ENCODE data around the gene CACNB4.
"Not testable (repeated sequence)": the region's sequence is repeated elsewhere in the genome, so short reads cannot be mapped to it uniquely, and the experiment has no call there.

Gene CACNB4

DNA sequence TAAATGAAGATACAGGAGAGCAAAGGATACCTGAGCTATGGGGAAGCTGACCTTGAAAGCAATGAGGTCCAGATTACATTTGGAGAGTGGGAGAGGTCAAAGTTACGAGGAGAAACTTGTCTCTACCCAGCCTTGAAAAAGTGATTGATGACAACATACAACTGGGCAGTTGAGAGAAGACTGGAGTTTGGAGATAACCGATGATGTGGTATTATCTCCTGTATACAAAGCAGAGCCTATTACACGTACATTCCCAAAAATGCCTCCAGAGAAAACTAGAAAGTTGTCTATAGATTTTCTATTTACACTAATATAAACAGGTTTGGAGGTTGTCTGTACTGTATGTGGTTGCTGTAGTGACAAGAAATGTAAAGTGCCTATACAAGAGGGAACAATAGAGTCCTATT lies 299.0 kb downstream of the CACNB4 start:
- Mint-ChIP-seq H3K4me3 (no peak overlapping the region), H3K27ac (no peak overlapping the region), H3K27me3 (no peaks in the 10 kb centered on the region), H3K4me1 (peaks cover 0 to 6% of the 10 kb centered on the region in 2 donors), H3K36me3 (peaks cover 15 to 25% of the 10 kb centered on the region in 2 donors), H3K9me3 (no peaks in the 10 kb centered on the region)
- DNase-seq: no peak
- no peak for ATAC-seq (replicated peaks)

DNA sequence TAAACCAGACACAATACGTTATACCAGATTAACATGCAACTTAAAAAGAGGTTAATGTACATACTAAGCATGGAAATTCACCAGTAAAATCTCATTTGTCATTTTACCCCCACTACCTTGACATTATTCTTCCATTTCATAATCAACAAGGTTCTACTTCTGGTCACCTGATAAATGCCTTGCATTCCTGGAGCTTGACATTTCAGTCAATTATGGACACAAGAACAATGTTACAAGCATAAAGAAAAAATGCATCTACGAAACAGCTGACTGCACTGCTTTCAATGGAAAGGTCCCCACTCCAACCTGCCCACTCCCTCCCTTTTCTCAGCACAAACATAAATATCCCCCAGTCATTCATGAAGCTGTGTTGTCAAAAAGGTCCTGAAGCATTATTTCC lies 302.1 kb downstream of the CACNB4 start:
- Mint-ChIP-seq H3K36me3 (peaks cover 19 to 24% of the 10 kb centered on the region in 2 donors), H3K4me3 (no peak overlapping the region), H3K9me3 (no peaks in the 10 kb centered on the region), H3K4me1 (peaks cover 0 to 12% of the 10 kb centered on the region in 2 donors), H3K27me3 (no peaks in the 10 kb centered on the region), H3K27ac (no peak overlapping the region)
- ATAC-seq (replicated peaks): no peak
- no peak for DNase-seq

DNA sequence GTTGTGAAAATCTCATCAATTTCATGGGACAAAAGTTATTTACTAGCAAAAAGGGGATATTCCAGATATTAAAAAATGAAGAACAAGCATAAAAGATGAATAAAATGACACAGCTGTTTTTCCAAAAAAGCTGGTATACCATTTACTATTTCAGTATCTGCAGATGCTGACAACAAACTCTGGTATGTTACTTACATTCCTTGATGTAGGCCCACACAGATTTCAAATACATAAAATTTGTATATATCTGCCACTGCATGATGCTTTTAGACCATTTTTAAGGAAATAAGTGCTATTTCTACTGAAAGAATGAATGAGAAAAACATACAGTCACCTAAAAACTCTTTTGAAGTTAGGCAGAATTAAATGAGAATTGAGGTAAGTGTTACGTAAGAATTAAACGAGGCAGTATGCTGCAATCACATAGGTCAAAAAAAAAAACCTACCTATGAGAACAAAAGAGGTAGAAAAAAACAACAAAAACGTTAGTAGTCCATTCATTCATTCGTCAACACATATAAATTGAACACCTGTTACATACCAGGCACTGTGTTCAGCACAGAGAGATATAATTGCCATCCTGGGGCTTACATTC lies 303.1 kb downstream of the CACNB4 start:
- Mint-ChIP-seq H3K27ac (no peak overlapping the region), H3K27me3 (no peaks in the 10 kb centered on the region), H3K9me3 (no peaks in the 10 kb centered on the region), H3K4me1 (peaks cover 0 to 12% of the 10 kb centered on the region in 2 donors), H3K4me3 (no peak overlapping the region), H3K36me3 (peaks cover 27 to 30% of the 10 kb centered on the region in 2 donors)
- ATAC-seq (replicated peaks) (no peak), DNase-seq (no peak)

- H3K4me3 Mint-ChIP-seq; H3K9me3 Mint-ChIP-seq; H3K27me3 Mint-ChIP-seq; H3K27ac Mint-ChIP-seq; DNase-seq; ATAC-seq (replicated peaks): not testable (repeated sequence)
- peaks cover 2 to 12% of the 10 kb centered on the region in 2 donors for H3K4me1 Mint-ChIP-seq
- peaks cover 31 to 33% of the 10 kb centered on the region in 2 donors for H3K36me3 Mint-ChIP-seq
These were observed 304.4 kb downstream of the CACNB4 start for GRCh38 chr2:151794422-151794821.

DNA sequence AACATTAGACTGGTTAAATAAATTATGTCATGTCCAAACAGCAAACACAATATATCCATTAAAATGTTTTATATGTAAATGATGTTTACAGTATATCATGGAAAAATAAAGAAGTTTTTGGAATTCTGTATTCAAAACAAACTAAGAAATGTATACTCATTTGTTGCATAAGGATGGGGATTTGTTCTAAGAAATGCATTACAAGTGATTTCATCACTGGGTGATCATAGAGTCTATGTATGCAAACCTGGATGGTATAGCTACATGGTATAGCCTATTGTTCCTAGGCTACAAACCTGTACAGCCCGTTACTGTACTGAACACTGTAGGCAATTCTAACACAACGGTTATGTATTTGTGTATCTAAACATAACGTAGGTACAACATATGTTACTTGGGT lies 305.7 kb downstream of the CACNB4 start:
- Mint-ChIP-seq H3K4me3 (no peak overlapping the region), H3K4me1 (peaks cover 2 to 14% of the 10 kb centered on the region in 2 donors), H3K27me3 (no peaks in the 10 kb centered on the region), H3K9me3 (no peaks in the 10 kb centered on the region), H3K27ac (no peak overlapping the region), H3K36me3 (peaks cover 33 to 35% of the 10 kb centered on the region in 2 donors)
- ATAC-seq (replicated peaks) (no peak), DNase-seq (no peak)

- DNase-seq (no peak), ATAC-seq (replicated peaks) (peak; percentile 41 to 60)
- H3K4me1 Mint-ChIP-seq: peaks cover 3 to 18% of the 10 kb centered on the region in 2 donors
- H3K27ac Mint-ChIP-seq: no peak overlapping the region
- no peaks in the 10 kb centered on the region for H3K9me3 Mint-ChIP-seq
- H3K4me3 Mint-ChIP-seq: no peak overlapping the region
- peaks cover 35 to 37% of the 10 kb centered on the region in 2 donors for H3K36me3 Mint-ChIP-seq
- no peaks in the 10 kb centered on the region for H3K27me3 Mint-ChIP-seq
These were observed 306.3 kb downstream of the CACNB4 start for GRCh38 chr2:151792589-151792988.

DNA sequence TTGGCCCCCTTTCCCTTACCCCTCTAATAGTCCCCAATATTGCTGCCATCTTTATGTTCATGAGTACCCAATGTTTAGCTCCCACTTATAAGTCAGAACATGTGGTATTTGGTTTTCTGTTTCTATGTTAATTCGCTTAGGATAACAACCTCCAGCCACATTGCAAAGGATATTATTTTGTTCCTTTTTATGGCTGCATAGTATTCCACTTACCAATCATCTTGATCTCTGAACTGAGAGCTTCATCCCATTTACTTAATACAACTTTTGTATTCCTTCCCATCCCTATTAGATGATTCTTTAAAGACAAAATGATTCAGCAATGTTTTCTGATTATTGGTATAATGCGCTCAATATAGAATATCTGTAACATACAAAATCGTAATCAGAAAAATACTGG lies 307.3 kb downstream of the CACNB4 start:
- no peak overlapping the region for H3K27ac Mint-ChIP-seq
- ATAC-seq (replicated peaks): no peak

GRCh38 chr2:151790689-151791088 lies 308.2 kb downstream of the CACNB4 start:
- Mint-ChIP-seq H3K36me3 (peaks cover 28 to 30% of the 10 kb centered on the region in 2 donors), H3K9me3 (no peaks in the 10 kb centered on the region), H3K4me1 (peaks cover 3 to 19% of the 10 kb centered on the region in 2 donors), H3K4me3 (no peak overlapping the region), H3K27ac (peak overlapping the region; percentile 10), H3K27me3 (no peaks in the 10 kb centered on the region)
- no peak for ATAC-seq (replicated peaks)
- no peak for DNase-seq

More for the DNA sequence above, 307.3 kb downstream of the CACNB4 start:
- DNase-seq: no peak
- Mint-ChIP-seq H3K27me3 (no peaks in the 10 kb centered on the region), H3K4me3 (no peak overlapping the region), H3K36me3 (peaks cover 30% of the 10 kb centered on the region in 2 donors), H3K9me3 (no peaks in the 10 kb centered on the region), H3K4me1 (peaks cover 3 to 13% of the 10 kb centered on the region in 2 donors)

DNA sequence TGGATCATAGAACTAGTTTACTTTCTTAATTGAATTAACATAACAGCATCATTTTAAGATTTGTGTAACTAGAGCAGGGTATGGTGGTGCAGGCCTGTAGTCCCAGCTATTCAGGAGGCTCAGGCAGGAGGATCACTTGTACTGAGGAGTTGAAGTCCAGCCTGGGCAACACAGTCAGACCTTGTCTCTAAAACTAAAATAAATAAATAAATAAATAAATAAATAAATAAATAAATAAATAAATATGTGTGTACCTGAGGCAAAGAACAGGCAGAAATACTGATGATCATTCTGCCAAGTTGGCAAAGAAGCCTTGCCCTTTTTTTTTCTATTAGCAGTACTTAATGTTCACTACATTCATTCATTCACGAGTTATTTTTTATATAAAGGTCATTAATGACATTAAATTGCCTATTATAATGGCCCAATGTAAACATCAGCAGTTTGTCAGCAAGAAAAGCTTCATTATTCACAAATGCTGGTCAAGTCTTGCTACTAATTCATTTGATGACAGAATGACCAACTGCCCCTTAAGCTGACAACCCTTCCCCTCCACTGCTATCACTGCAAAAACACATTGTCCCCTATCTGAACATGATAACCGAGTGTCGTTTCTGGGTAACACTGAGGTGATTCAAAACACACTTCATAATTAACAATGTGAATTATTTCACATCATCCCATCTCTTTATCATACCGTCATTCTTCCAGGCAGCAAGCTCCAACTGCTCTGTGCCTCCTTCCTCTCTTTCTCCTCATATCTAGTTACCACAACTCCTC lies 309.6 kb downstream of the CACNB4 start:
- Mint-ChIP-seq H3K36me3 (peaks cover 36 to 42% of the 10 kb centered on the region in 2 donors), H3K27me3 (no peaks in the 10 kb centered on the region)

GRCh38 chr2:151786483-151786882 lies 312.4 kb downstream of the CACNB4 start:
- ATAC-seq (replicated peaks) (no peak), DNase-seq (no peak)
- Mint-ChIP-seq H3K9me3 (no peaks in the 10 kb centered on the region), H3K36me3 (peaks cover 38 to 44% of the 10 kb centered on the region in 2 donors), H3K27me3 (no peaks in the 10 kb centered on the region), H3K4me1 (peaks cover 11 to 23% of the 10 kb centered on the region in 2 donors), H3K27ac (no peak overlapping the region), H3K4me3 (no peak overlapping the region)

More for the DNA sequence above, 309.6 kb downstream of the CACNB4 start:
- Mint-ChIP-seq H3K4me1 (peaks cover 8 to 30% of the 10 kb centered on the region in 2 donors), H3K4me3 (no peak overlapping the region), H3K9me3 (no peaks in the 10 kb centered on the region), H3K27ac (peak overlapping the region; percentile 81)
- ATAC-seq (replicated peaks): no peak
- DNase-seq: no peak

GRCh38 chr2:151786077-151786476 lies 312.8 kb downstream of the CACNB4 start:
- Mint-ChIP-seq H3K27me3 (no peaks in the 10 kb centered on the region), H3K4me1 (peaks cover 11 to 23% of the 10 kb centered on the region in 2 donors), H3K27ac (no peak overlapping the region), H3K9me3 (no peaks in the 10 kb centered on the region), H3K4me3 (no peak overlapping the region), H3K36me3 (peaks cover 38 to 40% of the 10 kb centered on the region in 2 donors)
- ATAC-seq (replicated peaks) (no peak), DNase-seq (no peak)

- no peaks in the 10 kb centered on the region for H3K27me3 Mint-ChIP-seq
- H3K4me3 Mint-ChIP-seq: no peak overlapping the region
- H3K36me3 Mint-ChIP-seq: peaks cover 48 to 53% of the 10 kb centered on the region in 2 donors
- peaks cover 3 to 4% of the 10 kb centered on the region in 2 donors for H3K9me3 Mint-ChIP-seq
- ATAC-seq (replicated peaks): no peak
- no peak for DNase-seq
- no peak overlapping the region for H3K27ac Mint-ChIP-seq
- peaks cover 8 to 21% of the 10 kb centered on the region in 2 donors for H3K4me1 Mint-ChIP-seq
These were observed 315.7 kb downstream of the CACNB4 start for GRCh38 chr2:151783133-151783520.
